BE2C (cell line): Measurements from ENCODE around the gene C16orf46. TPM values are rescaled to one million over a fixed set of nuclear protein-coding genes. Genes with fewer than 3 reads are reported as not detected.

Experiments used
- DNase-seq: peaks from one replicate; pipeline ENCODE4 v3.0.0-alpha.2; 2020
- H3K27me3 ChIP-seq: fragments of 250-450 bp; sonication (Bioruptor Pico); 2 replicates; pipeline ENCODE4 v1.5.1; 2020; ENCODE audit warnings: mild to moderate bottlenecking
- H3K36me3 ChIP-seq: fragments of 250-450 bp; sonication (Bioruptor Pico); 2 replicates; pipeline ENCODE4 v1.5.1; 2020; ENCODE audit warnings: mild to moderate bottlenecking
- H3K4me1 ChIP-seq: fragments of 250-450 bp; sonication (Bioruptor Pico); 2 replicates; pipeline ENCODE4 v1.5.1; 2020
- H3K4me3 ChIP-seq: 2 replicates; pipeline ENCODE4 v1.5.1; 2011; ENCODE audit warnings: low read depth, low read length
- H3K9me3 ChIP-seq: fragments of 250-450 bp; sonication (Bioruptor Pico); 2 replicates; pipeline ENCODE4 v1.5.1; 2020
- polyA plus RNA-seq: library from polyadenylated mRNA; unstranded; fragments of >200 nt; gene quantifications from one replicate; pipeline ENCODE4 v1.2.1, GENCODE V29; 2012; ENCODE audit warnings: low read depth, missing spikeins; ENCODE audit not compliant: insufficient read length, insufficient read depth
- TF ChIP-seq, protein P1 (sequence below): IDR thresholded peaks from 2 replicates; pipeline ENCODE4 v1.5.1; 2012; ENCODE audit warnings: mild to moderate bottlenecking, low read depth, low read length

Gene C16orf46
- polyA plus RNA-seq, result 0.85 TPM

- H3K4me3 ChIP-seq, result peak within 1 kb of the TSS; percentile 90
- DNase-seq, result peak; percentile 98
- H3K27me3 ChIP-seq, result no peaks in the 10 kb centered on the region
- TF ChIP-seq, protein P1, sequence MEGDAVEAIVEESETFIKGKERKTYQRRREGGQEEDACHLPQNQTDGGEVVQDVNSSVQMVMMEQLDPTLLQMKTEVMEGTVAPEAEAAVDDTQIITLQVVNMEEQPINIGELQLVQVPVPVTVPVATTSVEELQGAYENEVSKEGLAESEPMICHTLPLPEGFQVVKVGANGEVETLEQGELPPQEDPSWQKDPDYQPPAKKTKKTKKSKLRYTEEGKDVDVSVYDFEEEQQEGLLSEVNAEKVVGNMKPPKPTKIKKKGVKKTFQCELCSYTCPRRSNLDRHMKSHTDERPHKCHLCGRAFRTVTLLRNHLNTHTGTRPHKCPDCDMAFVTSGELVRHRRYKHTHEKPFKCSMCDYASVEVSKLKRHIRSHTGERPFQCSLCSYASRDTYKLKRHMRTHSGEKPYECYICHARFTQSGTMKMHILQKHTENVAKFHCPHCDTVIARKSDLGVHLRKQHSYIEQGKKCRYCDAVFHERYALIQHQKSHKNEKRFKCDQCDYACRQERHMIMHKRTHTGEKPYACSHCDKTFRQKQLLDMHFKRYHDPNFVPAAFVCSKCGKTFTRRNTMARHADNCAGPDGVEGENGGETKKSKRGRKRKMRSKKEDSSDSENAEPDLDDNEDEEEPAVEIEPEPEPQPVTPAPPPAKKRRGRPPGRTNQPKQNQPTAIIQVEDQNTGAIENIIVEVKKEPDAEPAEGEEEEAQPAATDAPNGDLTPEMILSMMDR, result no peak
- H3K36me3 ChIP-seq, result peaks cover 2% of the 10 kb centered on the region; the same call in 1 of the 2 replicates
- no peaks in the 10 kb centered on the region for H3K4me1 ChIP-seq
- no peaks in the 10 kb centered on the region for H3K9me3 ChIP-seq
Measured at GRCh38 chr16:81077076-81077940, at the start of gene C16orf46. C16orf46 (minus strand) TSS chr16:81077238; CDS start chr16:81063955, 13,283 bp downstream.

GRCh38 chr16:81123092-81123852 is 46.2 kb upstream of the C16orf46 start:
- no peaks in the 10 kb centered on the region for H3K9me3 ChIP-seq
- no peaks in the 10 kb centered on the region for H3K27me3 ChIP-seq
- no peaks in the 10 kb centered on the region for H3K36me3 ChIP-seq
- no peaks in the 10 kb centered on the region for H3K4me1 ChIP-seq
- no peak for DNase-seq
- TF ChIP-seq, protein P1, result no peak
- H3K4me3 ChIP-seq, result no peak overlapping the region

DNA sequence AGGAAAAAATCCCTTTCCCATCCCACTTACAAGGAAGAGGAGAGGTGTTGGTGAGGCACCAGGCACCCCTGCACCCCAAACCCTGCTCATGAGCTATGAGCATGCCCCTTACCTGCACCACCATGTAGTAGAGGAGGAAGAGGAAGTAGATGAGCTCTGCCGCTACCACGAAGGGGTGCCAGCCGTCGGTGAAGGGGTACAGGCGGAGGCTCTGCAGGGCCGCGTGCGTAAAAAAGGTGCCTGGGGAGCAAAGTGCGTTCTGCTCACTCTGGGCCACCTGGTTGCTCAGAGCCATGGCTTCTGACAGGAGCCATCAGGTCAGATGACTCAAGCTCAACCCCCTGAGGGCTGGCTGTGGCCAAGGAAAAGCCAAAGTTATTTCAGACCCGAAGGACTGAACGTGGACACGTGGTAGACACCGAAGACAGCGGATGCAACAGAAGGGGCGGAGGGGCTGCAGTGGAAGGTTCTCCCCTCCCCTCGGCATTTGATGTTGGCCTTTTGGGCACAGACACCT is 44.5 kb upstream of the C16orf46 start:
- no peak for DNase-seq
- H3K4me3 ChIP-seq, result no peak overlapping the region
- no peaks in the 10 kb centered on the region for H3K27me3 ChIP-seq
- no peaks in the 10 kb centered on the region for H3K4me1 ChIP-seq
- no peaks in the 10 kb centered on the region for H3K36me3 ChIP-seq
- TF ChIP-seq, protein P1, result no peak
- no peaks in the 10 kb centered on the region for H3K9me3 ChIP-seq

- Histone ChIP-seq H3K36me3 (no peaks in the 10 kb centered on the region), H3K4me3 (no peak overlapping the region), H3K9me3 (no peaks in the 10 kb centered on the region), H3K27me3 (no peaks in the 10 kb centered on the region), H3K4me1 (no peaks in the 10 kb centered on the region)
- TF ChIP-seq, protein P1, result no peak
- no peak for DNase-seq
Measured at GRCh38 chr16:81117436-81117835, 40.4 kb upstream of the C16orf46 start.

DNA sequence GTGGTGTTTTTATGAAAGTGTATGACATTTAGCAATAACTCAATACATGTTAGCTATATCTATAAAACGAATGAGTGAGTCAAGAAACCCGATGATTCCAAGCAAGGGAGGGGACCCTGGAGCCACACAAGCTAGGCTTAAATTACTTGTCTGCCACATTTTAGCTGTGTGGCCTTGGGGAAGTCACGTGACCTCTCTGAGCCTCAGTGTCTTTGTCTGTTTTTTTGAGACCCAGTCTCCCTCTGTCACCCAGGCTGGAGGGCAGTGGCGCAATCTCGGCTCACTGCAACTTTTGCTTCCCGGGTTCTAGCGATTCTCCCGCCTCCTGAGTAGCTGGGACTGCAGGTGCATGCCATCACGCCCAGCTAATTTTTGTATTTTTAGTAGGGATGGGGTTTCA is 39.2 kb upstream of the C16orf46 start:
- no peak for DNase-seq
- H3K9me3 ChIP-seq, result no peaks in the 10 kb centered on the region

More for the DNA sequence above, 39.2 kb upstream of the C16orf46 start:
- no peaks in the 10 kb centered on the region for H3K4me1 ChIP-seq
- TF ChIP-seq, protein P1, result no peak
- H3K36me3 ChIP-seq, result no peaks in the 10 kb centered on the region
- H3K4me3 ChIP-seq, result no peak overlapping the region
- H3K27me3 ChIP-seq, result no peaks in the 10 kb centered on the region
